ENCODE measurements around the gene SLC22A4. TPM values are rescaled to one million over a fixed set of nuclear protein-coding genes. Genes with fewer than 3 reads are reported as not detected.

Gene SLC22A4
- total and polyA plus RNA-seq, 2 of the 8 experiments (the other 6 are each of a cell fraction or from before 2014, with no cell fraction given): 0.45 to 0.60 TPM

- no peak for TF ChIP-seq EZH2 (IDR thresholded peaks at IDR 0.05; ENCODE audit: low read depth, low read length, severe bottlenecking)
These were observed 94.8 kb downstream of the SLC22A4 start (continued) for GRCh38 chr5:132389051-132389331.

All from H1 (cell line).